ENCODE results near the gene JPH2.

JPH2 gene

GRCh38 chr20:44187772-44188709 lies 1.1 kb upstream of the JPH2 start:
- no peak for DNase-seq (ENCODE audit: low spot score)

GRCh38 chr20:44186674-44187053 lies 324 bp downstream of the JPH2 start:
- DNase-seq (ENCODE audit: low spot score) = no peak

GRCh38 chr20:44186201-44186600 lies 787 bp downstream of the JPH2 start:
- DNase-seq (ENCODE audit: low spot score) = no peak

- DNase-seq (ENCODE audit: low spot score) = no peak
Measured at GRCh38 chr20:44185574-44185973, 1.4 kb downstream of the JPH2 start.

- no peak for DNase-seq (ENCODE audit: low spot score)
Measured at GRCh38 chr20:44183282-44183681, 3.7 kb downstream of the JPH2 start.

- DNase-seq (ENCODE audit: low spot score) = no peak
Measured at GRCh38 chr20:44182863-44183262, 4.1 kb downstream of the JPH2 start.

GRCh38 chr20:44182135-44182765 lies 4.7 kb downstream of the JPH2 start:
- DNase-seq (ENCODE audit: low spot score) = no peak

GRCh38 chr20:44181611-44182010 lies 5.4 kb downstream of the JPH2 start:
- DNase-seq (ENCODE audit: low spot score) = no peak

- no peak for DNase-seq (ENCODE audit: low spot score)
Measured at GRCh38 chr20:44180814-44181213, 6.2 kb downstream of the JPH2 start.

- no peak for DNase-seq (ENCODE audit: low spot score)
Measured at GRCh38 chr20:44176833-44177534, 10.0 kb downstream of the JPH2 start.

GRCh38 chr20:44174996-44175765 lies 11.8 kb downstream of the JPH2 start:
- DNase-seq (ENCODE audit: low spot score) = no peak

GRCh38 chr20:44173846-44174245 lies 13.1 kb downstream of the JPH2 start:
- DNase-seq (ENCODE audit: low spot score) = no peak

GRCh38 chr20:44173116-44173515 lies 13.9 kb downstream of the JPH2 start:
- no peak for DNase-seq (ENCODE audit: low spot score)

GRCh38 chr20:44172572-44172950 lies 14.4 kb downstream of the JPH2 start:
- no peak for DNase-seq (ENCODE audit: low spot score)

- DNase-seq (ENCODE audit: low spot score) = no peak
Measured at GRCh38 chr20:44171775-44172571, 15.0 kb downstream of the JPH2 start.

GRCh38 chr20:44170816-44171410 lies 16.1 kb downstream of the JPH2 start:
- no peak for DNase-seq (ENCODE audit: low spot score)

GRCh38 chr20:44167736-44168135 lies 19.3 kb downstream of the JPH2 start:
- no peak for DNase-seq (ENCODE audit: low spot score)

GRCh38 chr20:44166477-44166876 lies 20.5 kb downstream of the JPH2 start:
- DNase-seq (ENCODE audit: low spot score) = no peak

- DNase-seq (ENCODE audit: low spot score) = no peak
Measured at GRCh38 chr20:44166008-44166407, 21.0 kb downstream of the JPH2 start.

- DNase-seq (ENCODE audit: low spot score) = no peak
Measured at GRCh38 chr20:44160133-44160532, 26.9 kb downstream of the JPH2 start.

GRCh38 chr20:44159711-44160110 lies 27.3 kb downstream of the JPH2 start:
- DNase-seq (ENCODE audit: low spot score) = no peak
